Liver (tissue), 9 donors: ENCODE results near the gene ZSCAN30. TPM values are rescaled to one million over a fixed set of nuclear protein-coding genes. Genes with fewer than 3 reads are reported as not detected.

Experiments used
- DNase-seq: peaks from one replicate; pipeline ENCODE4 v3.0.0-alpha.2; 2017; ENCODE audit warnings: low spot score
- H3K27ac ChIP-seq, 2 donors: one replicate each; pipeline ENCODE4 v1.7.0; 2013; ENCODE audit warnings: inconsistent platforms in 2 of 2, low read length in 2 of 2, control low read depth in 1 of 2, low read depth in 1 of 2, mild to moderate bottlenecking in 1 of 2
- H3K27me3 ChIP-seq, 4 donors: one replicate each; pipeline versions ENCODE4 v1.6.1 to v1.7.0; 2013; ENCODE audit warnings: low read length in 3 of 4, inconsistent platforms in 1 of 4, mild to moderate bottlenecking in 1 of 4, moderate library complexity in 1 of 4; ENCODE audit not compliant: control insufficient read depth in 4 of 4, insufficient read depth in 4 of 4
- H3K36me3 ChIP-seq, 4 donors: one replicate each; pipeline versions ENCODE4 v1.6.1 to v1.7.0; 2013; ENCODE audit warnings: low read length in 3 of 4, mild to moderate bottlenecking in 3 of 4, low read depth in 1 of 4, moderate library complexity in 1 of 4; ENCODE audit not compliant: control insufficient read depth in 4 of 4, insufficient read depth in 3 of 4
- H3K4me1 ChIP-seq, 4 donors: one replicate each; pipeline versions ENCODE4 v1.6.1 to v1.7.0; 2013; ENCODE audit warnings: low read length in 3 of 4, mild to moderate bottlenecking in 3 of 4, moderate library complexity in 1 of 4; ENCODE audit not compliant: control insufficient read depth in 4 of 4, insufficient read depth in 4 of 4
- H3K4me3 ChIP-seq, 3 donors: one replicate each; pipeline versions ENCODE4 v1.6.1 to v1.7.0; 2013; ENCODE audit warnings: low read length in 3 of 3, control low read depth in 1 of 3, low read depth in 1 of 3, mild to moderate bottlenecking in 1 of 3
- H3K9ac ChIP-seq, 2 donors: one replicate each; pipeline ENCODE4 v1.7.0; 2013; ENCODE audit warnings: low read length in 2 of 2, mild to moderate bottlenecking in 2 of 2, moderate library complexity in 2 of 2, control low read depth in 1 of 2, low read depth in 1 of 2
- H3K9me3 ChIP-seq, 4 donors: one replicate each; pipeline versions ENCODE4 v1.6.1 to v1.7.0; 2013; ENCODE audit warnings: low read length in 3 of 4; ENCODE audit not compliant: control insufficient read depth in 4 of 4
- EGR1 ChIP-seq, 2 donors: IDR thresholded peaks; 2 replicates each; pipeline ENCODE4 v1.6.1; 2016 to 2018; ENCODE audit warnings: antibody characterized with exemption in 2 of 2, low read depth in 2 of 2
- FOXA1 ChIP-seq: IDR thresholded peaks from 2 replicates; pipeline ENCODE4 v1.6.1; 2016; ENCODE audit warnings: antibody characterized with exemption
- FOXA2 ChIP-seq: IDR thresholded peaks from 2 replicates; pipeline ENCODE4 v1.6.1; 2016; ENCODE audit warnings: antibody characterized with exemption
- GABPA ChIP-seq, 2 donors: IDR thresholded peaks in 1 of 2; conservative IDR thresholded peaks in 1 of 2; 2 replicates each; pipeline ENCODE4 v1.6.1; 2016; ENCODE audit warnings: antibody characterized with exemption in 2 of 2, mild to moderate bottlenecking in 1 of 2, moderate library complexity in 1 of 2
- HNF4A ChIP-seq, 2 donors: conservative IDR thresholded peaks; 2 replicates each; pipeline ENCODE4 v1.6.1; 2016; ENCODE audit warnings: antibody characterized with exemption in 2 of 2, mild to moderate bottlenecking in 2 of 2
- HNF4G ChIP-seq: IDR thresholded peaks from 2 replicates; pipeline ENCODE4 v1.6.1; 2016; ENCODE audit warnings: antibody characterized with exemption
- JUND ChIP-seq, 2 donors: IDR thresholded peaks; 2 replicates each; pipeline ENCODE4 v1.6.1; 2016; ENCODE audit warnings: antibody characterized with exemption in 2 of 2
- MAX ChIP-seq: IDR thresholded peaks from 2 replicates; pipeline ENCODE4 v1.6.1; 2016; ENCODE audit warnings: antibody characterized with exemption
- NR2F2 ChIP-seq: IDR thresholded peaks from 2 replicates; pipeline ENCODE4 v1.6.1; 2016; ENCODE audit warnings: antibody characterized with exemption
- RAD21 ChIP-seq, 2 donors: IDR thresholded peaks; 2 replicates each; pipeline ENCODE4 v1.6.1; 2016; ENCODE audit warnings: antibody characterized with exemption in 2 of 2, mild to moderate bottlenecking in 2 of 2
- REST ChIP-seq: IDR thresholded peaks from 2 replicates; pipeline ENCODE4 v1.6.1; 2016; ENCODE audit warnings: antibody characterized with exemption, mild to moderate bottlenecking
- RXRA ChIP-seq, 2 donors: IDR thresholded peaks; 2 replicates each; pipeline ENCODE4 v1.6.1; 2017 to 2018; ENCODE audit warnings: antibody characterized with exemption in 2 of 2, mild to moderate bottlenecking in 1 of 2
- SP1 ChIP-seq: IDR thresholded peaks from 2 replicates; pipeline ENCODE4 v1.6.1; 2018; ENCODE audit warnings: antibody characterized with exemption, mild to moderate bottlenecking
- TAF1 ChIP-seq: conservative IDR thresholded peaks from 2 replicates; pipeline ENCODE4 v1.6.1; 2016; ENCODE audit warnings: antibody characterized with exemption, mild to moderate bottlenecking
- YY1 ChIP-seq: IDR thresholded peaks from 2 replicates; pipeline ENCODE4 v1.6.1; 2016; ENCODE audit warnings: antibody characterized with exemption, mild to moderate bottlenecking
- ZBTB33 ChIP-seq: IDR thresholded peaks from 2 replicates; pipeline ENCODE4 v1.6.1; 2016; ENCODE audit warnings: antibody characterized with exemption
- WGBS: extraction: QIAGEN DNeasy Blood & Tissue Kit; methylation state at CpG from one replicate; pipeline ENCODE4 v1.1.7; 2013; 5-methylcytosine and 5-hydroxymethylcytosine counted together
- polyA plus RNA-seq, 2 donors: library from polyadenylated mRNA; stranded (reverse) in 1 of 2; unstranded in 1 of 2; fragments of 200-250 nt in 1 of 2; fragments of >200 nt in 1 of 2; fragmentation: Nextera tagmentation in 1 of 2; extraction: Ambion mirVana in 1 of 2; gene quantifications; one replicate each; pipeline versions ENCODE4 v1.2.1 to v1.2.3, GENCODE V29; 2013 to 2015
- total RNA-seq, 2 donors: library from RNA; depleted of rRNA; stranded (reverse); fragments of >200 nt; gene quantifications; one replicate each; pipeline ENCODE4 v1.2.3, GENCODE V29; 2014
- TF ChIP-seq, protein P1 (sequence below): IDR thresholded peaks from 2 replicates; pipeline ENCODE4 v1.6.1; 2016; ENCODE audit warnings: antibody characterized with exemption
- TF ChIP-seq, protein P2 (sequence below): fragments of 150-350 bp; IDR thresholded peaks from 2 replicates; pipeline ENCODE4 v1.5.1; 2017; ENCODE audit warnings: improper control_type of control experiment, low read depth, low read length; ENCODE audit not compliant: missing input control
- donor health status: healthy.
- donor health status: healthy.
- donor health status: healthy.
- donor health status: healthy.
- donor health status: healthy.

Gene ZSCAN30
- total and polyA plus RNA-seq, 4 donors, result 2.3 to 10.4 (median 5.6) TPM

GRCh38 chr18:35242426-35242825 is 47.6 kb downstream of the ZSCAN30 start:
- Histone ChIP-seq H3K9me3 (peaks cover 11 to 37% (median 23%) of the 10 kb centered on the region in 4 donors), H3K27me3 (no peaks in the 10 kb centered on the region), H3K4me1 (peaks cover 0 to 14% (median 3%) of the 10 kb centered on the region in 4 donors), H3K4me3 (no peak overlapping the region), H3K36me3 (peaks cover 19 to 51% (median 49%) of the 10 kb centered on the region in 4 donors), H3K27ac (no peak overlapping the region), H3K9ac (no peak overlapping the region)
- TF ChIP-seq TAF1, result no peak
- no peak for TF ChIP-seq FOXA2
- no peak for TF ChIP-seq JUND (IDR thresholded peaks at IDR 0.05)
- TF ChIP-seq HNF4G, result no peak
- TF ChIP-seq, protein P1, sequence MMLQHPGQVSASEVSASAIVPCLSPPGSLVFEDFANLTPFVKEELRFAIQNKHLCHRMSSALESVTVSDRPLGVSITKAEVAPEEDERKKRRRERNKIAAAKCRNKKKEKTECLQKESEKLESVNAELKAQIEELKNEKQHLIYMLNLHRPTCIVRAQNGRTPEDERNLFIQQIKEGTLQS, result no peak
- TF ChIP-seq MAX, result no peak
- WGBS, result 96% methylated on average over 6 of the region's 6 CpGs
- DNase-seq, result no peak

GRCh38 chr18:35241448-35241804 is 48.6 kb downstream of the ZSCAN30 start:
- peaks cover 7 to 27% (median 19%) of the 10 kb centered on the region in 4 donors for H3K9me3 ChIP-seq
- H3K36me3 ChIP-seq, result peaks cover 13 to 41% (median 39%) of the 10 kb centered on the region in 4 donors
- H3K4me3 ChIP-seq, result peak overlapping the region; percentile 67 to 93 (median 91)
- under 1% methylated on average over 5 of the region's 5 CpGs for WGBS
- TF ChIP-seq RXRA (IDR thresholded peaks at IDR 0.05) (no peak), TAF1 (no peak), JUND (IDR thresholded peaks at IDR 0.05) (no peak), NR2F2 (no peak), REST (no peak)
- DNase-seq, result no peak
- peak overlapping the region; percentile 76 to 94 for H3K9ac ChIP-seq
- H3K4me1 ChIP-seq, result peaks cover 0 to 14% (median 3%) of the 10 kb centered on the region in 4 donors
- H3K27ac ChIP-seq, result peak overlapping the region; percentile 93
- no peaks in the 10 kb centered on the region for H3K27me3 ChIP-seq

DNA sequence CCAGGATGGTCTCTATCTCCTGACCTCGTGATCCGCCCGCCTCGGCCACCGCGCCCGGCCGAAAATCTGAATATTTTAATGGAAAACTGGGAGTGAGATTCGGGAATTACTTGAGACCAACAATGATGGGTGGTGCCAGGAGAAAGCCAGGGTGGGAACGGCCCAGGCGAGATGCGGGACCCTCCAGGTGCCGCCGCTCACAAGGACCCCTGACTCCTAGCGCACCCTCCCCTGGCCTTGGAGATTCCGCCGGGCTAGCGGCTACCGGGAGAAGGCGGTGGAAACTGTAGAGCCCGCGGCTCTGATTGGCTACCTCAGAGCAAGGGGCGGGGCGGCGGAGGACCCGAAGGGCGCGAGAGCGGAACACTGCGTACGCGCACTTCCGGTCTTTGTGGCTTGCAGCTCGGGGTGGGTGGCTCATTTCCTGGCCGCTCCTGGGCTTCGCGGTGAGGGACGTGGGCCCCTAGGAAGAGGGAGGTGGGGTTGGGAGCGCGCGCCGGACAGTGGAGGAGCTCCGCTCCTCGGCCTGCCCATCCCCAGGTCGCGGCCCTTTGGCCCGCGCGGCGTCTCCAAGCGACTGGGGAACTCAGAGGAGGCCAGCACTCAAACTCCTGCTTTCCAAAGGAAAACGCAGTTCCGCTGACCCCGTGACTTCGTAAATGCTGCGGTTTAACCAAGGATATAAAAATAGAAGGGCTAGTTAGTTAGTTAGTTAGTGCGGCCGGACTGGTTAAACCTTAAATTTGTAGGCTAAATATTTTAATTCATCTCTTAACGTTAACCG is 49.2 kb downstream of the ZSCAN30 start, which contains the start of gene ZNF397:
ZNF397 (plus strand) TSS at position 371 of the 784 bp plus-strand sequence. CDS start 1,437 bp downstream, outside the sequence.
- Histone ChIP-seq H3K4me1 (peaks cover 0 to 14% (median 3%) of the 10 kb centered on the region in 4 donors), H3K9me3 (peaks cover 7 to 25% (median 15%) of the 10 kb centered on the region in 4 donors), H3K27ac (peak within 1 kb of the TSS; percentile 93), H3K9ac (peak within 1 kb of the TSS; percentile 76 to 94), H3K36me3 (peaks cover 13 to 35% (median 33%) of the 10 kb centered on the region in 4 donors), H3K4me3 (peak within 1 kb of the TSS; percentile 67 to 93 (median 91)), H3K27me3 (no peaks in the 10 kb centered on the region)
- DNase-seq, result peak; percentile 97
- WGBS, result under 1% methylated on average over 60 of the region's 60 CpGs
- no peak for TF ChIP-seq FOXA1
- TF ChIP-seq, protein P1, result no peak
- peak; percentile 79 to 94 for TF ChIP-seq GABPA (IDR thresholded peaks at IDR 0.05 in 1 of 2, conservative IDR thresholded peaks at IDR 0.05 in 1 of 2)
- peak in 1 of 2 donors; percentile 30 for TF ChIP-seq JUND (IDR thresholded peaks at IDR 0.05)
- peak; percentile 90 for TF ChIP-seq SP1
- TF ChIP-seq RXRA (IDR thresholded peaks at IDR 0.05), result peak; percentile 4 to 9
- TF ChIP-seq, protein P2, sequence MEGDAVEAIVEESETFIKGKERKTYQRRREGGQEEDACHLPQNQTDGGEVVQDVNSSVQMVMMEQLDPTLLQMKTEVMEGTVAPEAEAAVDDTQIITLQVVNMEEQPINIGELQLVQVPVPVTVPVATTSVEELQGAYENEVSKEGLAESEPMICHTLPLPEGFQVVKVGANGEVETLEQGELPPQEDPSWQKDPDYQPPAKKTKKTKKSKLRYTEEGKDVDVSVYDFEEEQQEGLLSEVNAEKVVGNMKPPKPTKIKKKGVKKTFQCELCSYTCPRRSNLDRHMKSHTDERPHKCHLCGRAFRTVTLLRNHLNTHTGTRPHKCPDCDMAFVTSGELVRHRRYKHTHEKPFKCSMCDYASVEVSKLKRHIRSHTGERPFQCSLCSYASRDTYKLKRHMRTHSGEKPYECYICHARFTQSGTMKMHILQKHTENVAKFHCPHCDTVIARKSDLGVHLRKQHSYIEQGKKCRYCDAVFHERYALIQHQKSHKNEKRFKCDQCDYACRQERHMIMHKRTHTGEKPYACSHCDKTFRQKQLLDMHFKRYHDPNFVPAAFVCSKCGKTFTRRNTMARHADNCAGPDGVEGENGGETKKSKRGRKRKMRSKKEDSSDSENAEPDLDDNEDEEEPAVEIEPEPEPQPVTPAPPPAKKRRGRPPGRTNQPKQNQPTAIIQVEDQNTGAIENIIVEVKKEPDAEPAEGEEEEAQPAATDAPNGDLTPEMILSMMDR, result no peak
- TF ChIP-seq FOXA2, result no peak
- TF ChIP-seq RAD21 (IDR thresholded peaks at IDR 0.05), result peak in 1 of 2 donors; percentile 37
- peak; percentile 32 for TF ChIP-seq MAX
- no peak for TF ChIP-seq EGR1 (IDR thresholded peaks at IDR 0.05; ENCODE audit: low read depth in 2 of 2)
- TF ChIP-seq TAF1, result peak; percentile 85
- TF ChIP-seq ZBTB33, result peak; percentile 55
- peak in 1 of 2 donors; percentile 20 for TF ChIP-seq HNF4A (conservative IDR thresholded peaks at IDR 0.05)
- TF ChIP-seq YY1, result peak; percentile 62
